Prostate gland (tissue), 2 donors: ENCODE results near the gene CDKN1A.
A peak's percentile ranks its signal among the peaks of the same experiment; 100 is the strongest.

Experiments
- CTCF ChIP-seq, 4 experiments: fragments of 200-600 bp in 2 of 4; fragments of 450-650 bp in 2 of 4; sonication (generic) in 2 of 4; IDR thresholded peaks; 1 replicate in 3 of 4; 2 replicates in 1 of 4; pipeline ENCODE4 v1.5.1; 2016 to 2019; ENCODE audit warnings: antibody characterized with exemption in 4 of 4, mild to moderate bottlenecking in 2 of 4, moderate library complexity in 2 of 4
- POLR2A ChIP-seq: fragments of 450-650 bp; IDR thresholded peaks from one replicate; pipeline ENCODE4 v1.6.1; 2016; ENCODE audit warnings: antibody characterized with exemption, mild to moderate bottlenecking
- POLR2AphosphoS5 ChIP-seq: sonication (generic); formaldehyde crosslinking; IDR thresholded peaks from one replicate; pipeline ENCODE4 v1.6.1; 2017; ENCODE audit warnings: antibody characterized with exemption

- TF ChIP-seq CTCF (IDR thresholded peaks at IDR 0.05) (no peak), POLR2AphosphoS5 (no peak), POLR2A (peak; percentile 18)
These were observed 1.3 kb upstream of the CDKN1A start for GRCh38 chr6:36677059-36677749.
